SHP77 treated with DMSO at 0.1 percent for 48 hours (cell line): ENCODE results near the gene TRABD2B.

Experiments used
- DNase-seq: peaks from one replicate; lab custom pipeline; 2025; lab: John Stamatoyannopoulos, UW

Gene TRABD2B

GRCh38 chr1:47849591-47850261 lies 147.5 kb downstream of the TRABD2B start:
- DNase-seq: no peak

GRCh38 chr1:47849005-47849521 lies 148.1 kb downstream of the TRABD2B start:
- DNase-seq: no peak

GRCh38 chr1:47847763-47848162 lies 149.4 kb downstream of the TRABD2B start:
- no peak for DNase-seq

- no peak for DNase-seq
These were observed 152.6 kb downstream of the TRABD2B start for GRCh38 chr1:47844558-47844955.

- DNase-seq: no peak
These were observed 153.2 kb downstream of the TRABD2B start for GRCh38 chr1:47843781-47844557.

GRCh38 chr1:47843059-47843458 lies 154.1 kb downstream of the TRABD2B start:
- DNase-seq: no peak

- DNase-seq: no peak
These were observed 154.8 kb downstream of the TRABD2B start for GRCh38 chr1:47842228-47842919.

- DNase-seq: no peak
These were observed 155.8 kb downstream of the TRABD2B start for GRCh38 chr1:47841356-47841755.

GRCh38 chr1:47840393-47841190 lies 156.6 kb downstream of the TRABD2B start:
- no peak for DNase-seq

- DNase-seq: no peak
These were observed 157.8 kb downstream of the TRABD2B start for GRCh38 chr1:47839433-47839760.

- no peak for DNase-seq
These were observed 158.4 kb downstream of the TRABD2B start for GRCh38 chr1:47838562-47839432.

GRCh38 chr1:47837866-47838561 lies 159.2 kb downstream of the TRABD2B start:
- no peak for DNase-seq

GRCh38 chr1:47837056-47837830 lies 159.9 kb downstream of the TRABD2B start:
- no peak for DNase-seq

GRCh38 chr1:47835409-47835808 lies 161.8 kb downstream of the TRABD2B start:
- DNase-seq: no peak

GRCh38 chr1:47834326-47834725 lies 162.9 kb downstream of the TRABD2B start:
- DNase-seq: no peak

GRCh38 chr1:47830641-47831333 lies 166.4 kb downstream of the TRABD2B start:
- DNase-seq: no peak

GRCh38 chr1:47830021-47830420 lies 167.2 kb downstream of the TRABD2B start:
- DNase-seq: no peak

GRCh38 chr1:47828978-47829377 lies 168.2 kb downstream of the TRABD2B start:
- DNase-seq: no peak

- DNase-seq: no peak
These were observed 170.1 kb downstream of the TRABD2B start for GRCh38 chr1:47827109-47827508.
